Type B pancreatic cell (in vitro differentiated cells): ENCODE results near the gene PPP3CA. TPM values are rescaled to one million over a fixed set of nuclear protein-coding genes. Genes with fewer than 3 reads are reported as not detected.

Experiments
- DNase-seq: peaks from one replicate; pipeline ENCODE4 v3.0.0; 2021; ENCODE audit warnings: mixed read lengths; ENCODE audit not compliant: unreplicated experiment; ENCODE audit errors: extremely low spot score
- H3K27ac Mint-ChIP-seq: 2 replicates; pipeline ENCODE4 v1.8.0; 2021; ENCODE audit warnings: mild to moderate bottlenecking, mixed read lengths
- H3K27me3 Mint-ChIP-seq: 2 replicates; pipeline ENCODE4 v1.8.0; 2021; ENCODE audit warnings: mixed read lengths
- H3K36me3 Mint-ChIP-seq: 2 replicates; pipeline ENCODE4 v1.8.0; 2021; ENCODE audit warnings: mixed read lengths
- H3K4me1 Mint-ChIP-seq: one replicate; pipeline ENCODE4 v1.8.0; 2021; ENCODE audit warnings: mixed read lengths; ENCODE audit not compliant: unreplicated experiment
- H3K4me3 Mint-ChIP-seq: 2 replicates; pipeline ENCODE4 v1.8.0; 2021; ENCODE audit warnings: mild to moderate bottlenecking, mixed read lengths
- H3K9me3 Mint-ChIP-seq: 2 replicates; pipeline ENCODE4 v1.8.0; 2021; ENCODE audit warnings: mixed read lengths
- total RNA-seq: library from RNA; stranded (reverse); gene quantifications from 2 replicates; pipeline ENCODE4 v1.2.1, GENCODE V29; 2021; ENCODE audit warnings: low replicate concordance
- TF ChIP-seq, protein P1 (sequence below): fragments of 200-600 bp; sonication (generic); conservative IDR thresholded peaks from 2 replicates; pipeline ENCODE4 v1.5.0; 2021; ENCODE audit warnings: antibody characterized with exemption, mild to moderate bottlenecking

Gene PPP3CA
- total RNA-seq, 1 donor from 2014 or later: 35.4 TPM

DNA sequence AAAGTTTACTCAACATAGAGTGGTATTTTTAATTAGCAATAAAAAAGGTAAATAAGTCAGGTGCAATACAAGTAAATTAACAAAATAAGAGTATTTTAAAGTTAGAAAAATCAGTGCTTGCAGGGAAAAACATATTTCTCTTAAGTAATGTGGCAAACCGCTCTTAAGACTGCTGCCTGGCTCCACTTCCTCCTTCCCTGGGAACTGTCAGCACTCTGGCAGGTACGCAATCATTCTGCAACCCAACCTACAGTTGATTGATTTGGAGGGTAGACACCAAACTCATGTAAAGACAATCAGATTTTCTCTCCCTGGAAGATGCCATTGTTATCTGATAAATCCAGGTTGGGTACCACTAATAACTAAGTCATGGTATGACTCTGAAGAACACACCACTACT lies 63.9 kb downstream of the PPP3CA start:
- peaks cover 7% of the 10 kb centered on the region for H3K36me3 Mint-ChIP-seq
- peaks cover 6% of the 10 kb centered on the region for H3K9me3 Mint-ChIP-seq
- H3K4me1 Mint-ChIP-seq: peaks cover 22% of the 10 kb centered on the region
- no peak overlapping the region for H3K4me3 Mint-ChIP-seq
- TF ChIP-seq, protein P1, sequence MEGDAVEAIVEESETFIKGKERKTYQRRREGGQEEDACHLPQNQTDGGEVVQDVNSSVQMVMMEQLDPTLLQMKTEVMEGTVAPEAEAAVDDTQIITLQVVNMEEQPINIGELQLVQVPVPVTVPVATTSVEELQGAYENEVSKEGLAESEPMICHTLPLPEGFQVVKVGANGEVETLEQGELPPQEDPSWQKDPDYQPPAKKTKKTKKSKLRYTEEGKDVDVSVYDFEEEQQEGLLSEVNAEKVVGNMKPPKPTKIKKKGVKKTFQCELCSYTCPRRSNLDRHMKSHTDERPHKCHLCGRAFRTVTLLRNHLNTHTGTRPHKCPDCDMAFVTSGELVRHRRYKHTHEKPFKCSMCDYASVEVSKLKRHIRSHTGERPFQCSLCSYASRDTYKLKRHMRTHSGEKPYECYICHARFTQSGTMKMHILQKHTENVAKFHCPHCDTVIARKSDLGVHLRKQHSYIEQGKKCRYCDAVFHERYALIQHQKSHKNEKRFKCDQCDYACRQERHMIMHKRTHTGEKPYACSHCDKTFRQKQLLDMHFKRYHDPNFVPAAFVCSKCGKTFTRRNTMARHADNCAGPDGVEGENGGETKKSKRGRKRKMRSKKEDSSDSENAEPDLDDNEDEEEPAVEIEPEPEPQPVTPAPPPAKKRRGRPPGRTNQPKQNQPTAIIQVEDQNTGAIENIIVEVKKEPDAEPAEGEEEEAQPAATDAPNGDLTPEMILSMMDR: no peak
- no peak for DNase-seq
- no peaks in the 10 kb centered on the region for H3K27me3 Mint-ChIP-seq
- H3K27ac Mint-ChIP-seq: no peak overlapping the region

DNA sequence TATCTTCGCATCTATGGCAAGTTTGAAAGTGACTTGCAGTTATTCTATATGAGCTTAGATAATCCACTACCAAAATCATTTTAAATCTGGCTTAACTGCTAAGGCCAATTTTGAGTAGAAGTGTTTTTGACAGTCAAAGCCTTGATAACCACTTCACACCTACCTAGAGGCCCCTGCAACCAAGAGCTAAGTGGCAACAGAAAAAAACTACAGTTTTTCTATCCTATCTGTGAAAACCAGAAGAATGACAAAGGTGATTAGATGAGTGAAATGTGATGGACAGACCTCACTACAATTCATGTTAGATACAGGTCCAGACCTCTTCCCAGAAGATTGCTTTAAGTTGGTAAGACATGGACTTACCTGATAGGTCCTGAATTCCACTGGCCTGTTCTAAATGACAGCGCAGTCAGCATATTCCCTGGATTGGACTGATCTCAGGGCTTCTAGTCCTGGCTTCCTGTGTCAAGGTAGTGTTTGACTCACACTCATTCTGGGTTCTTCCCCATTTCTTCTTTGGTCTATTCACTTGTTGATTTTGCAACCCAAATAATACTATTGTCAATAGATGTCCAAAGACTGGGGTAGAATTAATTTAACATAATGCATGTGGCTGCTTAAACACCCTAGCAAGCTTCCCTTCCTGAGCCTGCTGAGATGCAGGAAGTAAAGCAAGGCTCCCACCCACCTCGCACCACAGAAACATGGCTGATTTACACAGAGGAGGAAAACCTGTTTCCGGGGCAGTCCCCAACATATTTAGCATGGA lies 65.1 kb downstream of the PPP3CA start:
- H3K27me3 Mint-ChIP-seq: no peaks in the 10 kb centered on the region
- no peak overlapping the region for H3K4me3 Mint-ChIP-seq
- TF ChIP-seq, protein P1: no peak
- H3K27ac Mint-ChIP-seq: no peak overlapping the region
- peaks cover 6% of the 10 kb centered on the region for H3K9me3 Mint-ChIP-seq
- H3K4me1 Mint-ChIP-seq: peaks cover 12% of the 10 kb centered on the region
- peaks cover 7% of the 10 kb centered on the region for H3K36me3 Mint-ChIP-seq
- DNase-seq: no peak

DNA sequence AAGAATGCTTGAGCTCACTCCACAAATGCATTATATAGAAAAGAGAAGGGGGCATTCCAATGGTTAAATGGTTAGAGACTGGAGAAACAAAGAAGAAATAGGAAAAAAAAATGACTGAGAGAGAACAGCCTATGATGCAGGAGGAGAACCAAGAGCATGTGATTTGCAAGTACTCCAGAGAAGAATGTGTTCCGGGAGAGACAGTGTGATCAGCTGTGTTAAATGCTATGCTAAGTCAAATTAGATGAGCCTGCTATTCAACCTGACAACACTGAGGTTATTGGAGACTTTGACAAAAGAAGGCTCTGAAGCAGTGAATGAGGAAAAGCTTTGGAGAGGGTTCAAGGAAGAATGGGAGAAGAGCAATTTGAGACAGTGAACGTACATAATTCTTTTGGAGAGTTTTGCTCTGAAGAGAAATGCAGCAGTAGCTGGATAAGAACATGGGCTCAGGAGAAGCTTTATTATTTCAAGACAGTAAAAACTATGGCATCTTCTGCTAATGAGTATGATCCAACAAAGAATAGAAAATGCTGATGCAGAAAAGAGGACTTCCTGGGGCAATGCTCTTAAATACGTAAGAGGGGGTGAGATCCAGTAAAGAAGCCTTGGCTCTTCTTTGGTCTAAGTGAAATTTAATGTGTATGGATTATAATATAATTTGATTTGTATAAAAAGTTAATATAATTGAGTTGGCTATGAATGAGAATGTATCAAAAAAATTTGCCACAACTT lies 66.3 kb downstream of the PPP3CA start:
- TF ChIP-seq, protein P1: no peak
- Mint-ChIP-seq H3K27ac (no peak overlapping the region), H3K4me1 (peaks cover 12% of the 10 kb centered on the region), H3K27me3 (no peaks in the 10 kb centered on the region), H3K4me3 (no peak overlapping the region), H3K36me3 (peaks cover 7% of the 10 kb centered on the region), H3K9me3 (peaks cover 6% of the 10 kb centered on the region)
- DNase-seq: no peak

DNA sequence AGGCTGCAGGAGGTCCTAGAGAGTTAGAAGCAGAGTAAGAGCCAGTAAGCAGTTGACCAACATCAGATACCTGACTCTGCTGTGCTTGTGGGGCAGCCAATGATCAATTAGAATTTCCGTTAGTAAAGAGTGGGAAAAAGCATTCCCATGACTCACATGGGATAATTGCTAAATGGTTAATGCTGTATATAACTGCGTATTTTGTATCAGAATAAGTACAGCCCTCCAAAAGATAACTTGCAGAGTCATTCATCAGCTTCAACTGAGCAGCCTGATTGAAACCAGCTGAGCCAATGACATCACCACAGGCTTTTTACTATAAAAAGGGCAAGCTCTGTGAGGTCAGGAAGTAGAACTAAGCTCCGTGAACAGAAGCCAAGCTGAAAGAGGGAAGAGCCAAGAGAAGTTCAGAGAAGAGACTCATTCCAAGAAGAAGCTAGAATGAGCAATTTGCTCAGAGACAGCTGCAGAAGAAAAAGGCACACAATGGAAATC lies 67.9 kb downstream of the PPP3CA start:
- Mint-ChIP-seq H3K9me3 (peaks cover 6% of the 10 kb centered on the region), H3K27me3 (no peaks in the 10 kb centered on the region), H3K4me3 (no peak overlapping the region), H3K4me1 (peaks cover 16% of the 10 kb centered on the region), H3K27ac (no peak overlapping the region), H3K36me3 (peaks cover 7% of the 10 kb centered on the region)
- TF ChIP-seq, protein P1: no peak
- no peak for DNase-seq

DNA sequence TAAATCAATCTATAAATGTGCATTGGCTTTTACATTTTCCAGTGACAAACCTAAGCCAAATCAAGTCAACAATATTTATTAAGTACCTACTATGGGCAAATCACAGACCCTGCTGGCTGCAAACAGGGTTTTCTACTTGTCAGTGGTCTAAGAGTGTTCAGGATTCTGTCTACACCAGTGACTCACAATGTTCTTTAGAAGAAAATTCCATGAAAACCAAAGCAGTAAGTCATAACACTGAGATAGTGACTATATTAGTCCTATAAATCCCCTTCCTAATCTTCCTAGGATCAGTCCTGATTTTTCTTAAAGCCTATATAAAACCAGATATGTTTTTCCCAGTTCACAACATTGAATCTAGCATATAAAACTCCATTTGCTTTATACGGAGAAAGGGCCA lies 69.7 kb downstream of the PPP3CA start:
- TF ChIP-seq, protein P1: no peak
- no peak for DNase-seq
- H3K27me3 Mint-ChIP-seq: no peaks in the 10 kb centered on the region
- H3K36me3 Mint-ChIP-seq: peaks cover 7% of the 10 kb centered on the region
- H3K9me3 Mint-ChIP-seq: peaks cover 6% of the 10 kb centered on the region
- no peak overlapping the region for H3K27ac Mint-ChIP-seq
- peaks cover 16% of the 10 kb centered on the region for H3K4me1 Mint-ChIP-seq
- no peak overlapping the region for H3K4me3 Mint-ChIP-seq
